BLaER1 treated with 17β-estradiol and CSF1 and Interleukin-3, amounts not matched to agents 10 nM and 100 nM (cell line): Measurements from ENCODE around the gene RAET1G.
"Not testable (repeated sequence)": the region's sequence is repeated elsewhere in the genome, so short reads cannot be mapped to it uniquely, and the experiment has no call there.

Experiments used
- H3K27ac ChIP-seq, 11 experiments: shearing (Covaris generic); formaldehyde crosslinking; 2 replicates each; pipeline ENCODE4 v1.8.1; 2022
- H3K27me3 ChIP-seq, 11 experiments: shearing (Covaris generic); formaldehyde crosslinking; 2 replicates each; pipeline ENCODE4 v1.8.1; 2022
- H3K36me3 ChIP-seq, 11 experiments: shearing (Covaris generic); formaldehyde crosslinking; 2 replicates each; pipeline ENCODE4 v1.8.1; 2022
- H3K4me1 ChIP-seq, 10 experiments: shearing (Covaris generic); formaldehyde crosslinking; 2 replicates each; pipeline ENCODE4 v1.8.1; 2022
- H3K4me2 ChIP-seq, 11 experiments: shearing (Covaris generic); formaldehyde crosslinking; 2 replicates each; pipeline ENCODE4 v1.8.1; 2022
- H3K4me3 ChIP-seq, 10 experiments: shearing (Covaris generic); formaldehyde crosslinking; 2 replicates each; pipeline ENCODE4 v1.8.1; 2022
- H3K9ac ChIP-seq, 11 experiments: shearing (Covaris generic); formaldehyde crosslinking; 2 replicates each; pipeline ENCODE4 v1.8.1; 2022
- H3K9me3 ChIP-seq, 11 experiments: shearing (Covaris generic); formaldehyde crosslinking; replicated peaks in 1 of 11; 2 replicates each; pipeline ENCODE4 v1.8.1; 2022
- H4K20me1 ChIP-seq, 11 experiments: shearing (Covaris generic); formaldehyde crosslinking; 2 replicates each; pipeline ENCODE4 v1.8.1; 2022
- Cebpa-rat ChIP-seq, 11 experiments: shearing (Covaris generic); IDR thresholded peaks; 2 replicates each; pipeline ENCODE4 v1.8.1; 2022

The RAET1G gene

GRCh38 chr6:149897015-149897697, 25.8 kb downstream of the RAET1G start:
- H3K4me3 ChIP-seq = no peak overlapping the region
- H3K9ac ChIP-seq = no peak overlapping the region
- peak overlapping the region in 9 of 11 experiments; percentile 33 to 72 (median 43); a peak in 15 of 22 replicates for H3K4me2 ChIP-seq
- H3K4me1 ChIP-seq = peaks cover 17 to 32% (median 23%) of the 10 kb centered on the region in 10 experiments
- no peaks in the 10 kb centered on the region for H3K36me3 ChIP-seq
- H4K20me1 ChIP-seq = no peaks in the 10 kb centered on the region
- no peak overlapping the region for H3K27ac ChIP-seq
- H3K9me3 ChIP-seq = no peaks in the 10 kb centered on the region
- no peak for TF ChIP-seq Cebpa-rat (IDR thresholded peaks at IDR 0.05)
- no peaks in the 10 kb centered on the region for H3K27me3 ChIP-seq

GRCh38 chr6:149896491-149896890, 26.4 kb downstream of the RAET1G start:
- Histone ChIP-seq H3K9me3 (no peaks in the 10 kb centered on the region), H3K4me3 (no peak overlapping the region), H3K36me3 (no peaks in the 10 kb centered on the region), H3K4me2 (peak overlapping the region; percentile 33 to 72 (median 42); a peak in 19 of 22 replicates), H3K9ac (no peak overlapping the region), H3K4me1 (peaks cover 17 to 32% (median 23%) of the 10 kb centered on the region in 10 experiments), H3K27ac (peak overlapping the region in 1 of 11 experiments; percentile 57; a peak in 3 of 22 replicates), H3K27me3 (no peaks in the 10 kb centered on the region), H4K20me1 (no peaks in the 10 kb centered on the region)
- TF ChIP-seq Cebpa-rat (IDR thresholded peaks at IDR 0.05) = no peak

GRCh38 chr6:149895833-149896271, 27.1 kb downstream of the RAET1G start:
- Histone ChIP-seq H3K36me3 (no peaks in the 10 kb centered on the region), H3K27me3 (no peaks in the 10 kb centered on the region), H4K20me1 (no peaks in the 10 kb centered on the region), H3K4me2 (peak overlapping the region; percentile 33 to 72 (median 42); a peak in 21 of 22 replicates), H3K4me1 (peaks cover 17 to 32% (median 23%) of the 10 kb centered on the region in 10 experiments), H3K27ac (peak overlapping the region in 5 of 11 experiments; percentile 31 to 62 (median 50); a peak in 7 of 22 replicates), H3K9ac (peak overlapping the region in 1 of 11 experiments; percentile 51; a peak in 2 of 22 replicates), H3K9me3 (no peaks in the 10 kb centered on the region), H3K4me3 (no peak overlapping the region)
- TF ChIP-seq Cebpa-rat (IDR thresholded peaks at IDR 0.05) = no peak

GRCh38 chr6:149895048-149895590, 27.8 kb downstream of the RAET1G start:
- Histone ChIP-seq H3K4me1 (peaks cover 17 to 32% (median 23%) of the 10 kb centered on the region in 10 experiments), H4K20me1 (no peaks in the 10 kb centered on the region), H3K27me3 (no peaks in the 10 kb centered on the region), H3K9me3 (no peaks in the 10 kb centered on the region), H3K4me2 (peak overlapping the region; percentile 33 to 72 (median 42); a peak in 20 of 22 replicates), H3K4me3 (no peak overlapping the region), H3K9ac (peak overlapping the region in 1 of 11 experiments; percentile 51; a peak in 2 of 22 replicates), H3K27ac (peak overlapping the region in 5 of 11 experiments; percentile 31 to 62 (median 50); a peak in 8 of 22 replicates), H3K36me3 (no peaks in the 10 kb centered on the region)
- no peak for TF ChIP-seq Cebpa-rat (IDR thresholded peaks at IDR 0.05)

- not testable (repeated sequence) for H3K27me3 ChIP-seq, H3K9me3 ChIP-seq, H3K9ac ChIP-seq, H3K4me3 ChIP-seq, H3K36me3 ChIP-seq, H4K20me1 ChIP-seq, H3K27ac ChIP-seq, H3K4me2 ChIP-seq
- H3K4me1 ChIP-seq = peaks cover 17 to 22% (median 19%) of the 10 kb centered on the region in 10 experiments
These were observed 31.1 kb downstream of the RAET1G start for GRCh38 chr6:149891864-149892263.

GRCh38 chr6:149891259-149891658, 31.7 kb downstream of the RAET1G start:
- Histone ChIP-seq H3K4me1 (peaks cover 11 to 16% (median 13%) of the 10 kb centered on the region in 10 experiments), H3K9me3 (no peaks in the 10 kb centered on the region), H4K20me1 (no peaks in the 10 kb centered on the region), H3K27ac (no peak overlapping the region), H3K36me3 (no peaks in the 10 kb centered on the region), H3K9ac (no peak overlapping the region), H3K4me2 (no peak overlapping the region), H3K4me3 (no peak overlapping the region), H3K27me3 (no peaks in the 10 kb centered on the region)
- no peak for TF ChIP-seq Cebpa-rat (IDR thresholded peaks at IDR 0.05)

- no peaks in the 10 kb centered on the region for H3K9me3 ChIP-seq
- H3K4me2 ChIP-seq = no peak overlapping the region
- no peaks in the 10 kb centered on the region for H3K36me3 ChIP-seq
- H4K20me1 ChIP-seq = no peaks in the 10 kb centered on the region
- H3K9ac ChIP-seq = no peak overlapping the region
- no peaks in the 10 kb centered on the region for H3K27me3 ChIP-seq
- H3K27ac ChIP-seq = no peak overlapping the region
- no peak for TF ChIP-seq Cebpa-rat (IDR thresholded peaks at IDR 0.05)
- peaks cover 5 to 10% (median 7%) of the 10 kb centered on the region in 10 experiments for H3K4me1 ChIP-seq
- no peak overlapping the region for H3K4me3 ChIP-seq
These were observed 32.3 kb downstream of the RAET1G start for GRCh38 chr6:149890629-149891045.

- Histone ChIP-seq H3K4me1 (no peaks in the 10 kb centered on the region), H3K27me3 (no peaks in the 10 kb centered on the region), H3K9me3 (no peaks in the 10 kb centered on the region), H3K4me3 (no peak overlapping the region), H3K9ac (no peak overlapping the region), H4K20me1 (no peaks in the 10 kb centered on the region), H3K27ac (no peak overlapping the region), H3K36me3 (no peaks in the 10 kb centered on the region), H3K4me2 (no peak overlapping the region)
- no peak for TF ChIP-seq Cebpa-rat (IDR thresholded peaks at IDR 0.05)
These were observed 33.6 kb downstream of the RAET1G start for GRCh38 chr6:149889326-149889725.

- Histone ChIP-seq H3K4me1 (no peaks in the 10 kb centered on the region), H3K9ac (no peak overlapping the region), H3K27ac (no peak overlapping the region), H3K4me2 (no peak overlapping the region), H4K20me1 (no peaks in the 10 kb centered on the region), H3K27me3 (no peaks in the 10 kb centered on the region), H3K9me3 (no peaks in the 10 kb centered on the region), H3K4me3 (no peak overlapping the region), H3K36me3 (no peaks in the 10 kb centered on the region)
- TF ChIP-seq Cebpa-rat (IDR thresholded peaks at IDR 0.05) = no peak
These were observed 34.3 kb downstream of the RAET1G start for GRCh38 chr6:149888659-149889058.
